ENCODE results near the gene PARP8.

The PARP8 gene

GRCh38 chr5:50853151-50853550 lies 186.7 kb downstream of the PARP8 start:
- no peak for DNase-seq (ENCODE audit: low read depth)

- DNase-seq (ENCODE audit: low read depth): no peak
These were observed 187.6 kb downstream of the PARP8 start for GRCh38 chr5:50854082-50854481.

GRCh38 chr5:50855001-50855400 lies 188.6 kb downstream of the PARP8 start:
- no peak for DNase-seq (ENCODE audit: low read depth)

- DNase-seq (ENCODE audit: low read depth): no peak
These were observed 190.1 kb downstream of the PARP8 start for GRCh38 chr5:50856401-50857119.

- no peak for DNase-seq (ENCODE audit: low read depth)
These were observed 197.2 kb downstream of the PARP8 start for GRCh38 chr5:50863534-50864170.

- DNase-seq (ENCODE audit: low read depth): no peak
These were observed 198.0 kb downstream of the PARP8 start for GRCh38 chr5:50864466-50864865.

GRCh38 chr5:50866415-50866814 lies 200.0 kb downstream of the PARP8 start:
- no peak for DNase-seq (ENCODE audit: low read depth)

- DNase-seq (ENCODE audit: low read depth): no peak
These were observed 200.7 kb downstream of the PARP8 start for GRCh38 chr5:50867140-50867539.

GRCh38 chr5:50873595-50874277 lies 207.3 kb downstream of the PARP8 start:
- no peak for DNase-seq (ENCODE audit: low read depth)

GRCh38 chr5:50874306-50875001 lies 208.0 kb downstream of the PARP8 start:
- DNase-seq (ENCODE audit: low read depth): no peak

GRCh38 chr5:50875002-50875344 lies 208.5 kb downstream of the PARP8 start:
- no peak for DNase-seq (ENCODE audit: low read depth)

GRCh38 chr5:50878470-50878869 lies 212.0 kb downstream of the PARP8 start:
- no peak for DNase-seq (ENCODE audit: low read depth)

- no peak for DNase-seq (ENCODE audit: low read depth)
These were observed 215.0 kb downstream of the PARP8 start for GRCh38 chr5:50881407-50881806.

GRCh38 chr5:50886657-50887345 lies 220.4 kb downstream of the PARP8 start:
- DNase-seq (ENCODE audit: low read depth): no peak

GRCh38 chr5:50887889-50888633 lies 221.6 kb downstream of the PARP8 start:
- no peak for DNase-seq (ENCODE audit: low read depth)

- DNase-seq (ENCODE audit: low read depth): no peak
These were observed 222.3 kb downstream of the PARP8 start for GRCh38 chr5:50888751-50889150.

GRCh38 chr5:50889790-50890189 lies 223.4 kb downstream of the PARP8 start:
- DNase-seq (ENCODE audit: low read depth): no peak

Measured in GM04504 (cell line).